Prostate gland (tissue), 2 donors: Measurements from ENCODE around the gene RPTOR.

Source experiments
- CTCF ChIP-seq, 4 experiments: fragments of 200-600 bp in 2 of 4; fragments of 450-650 bp in 2 of 4; sonication (generic) in 2 of 4; IDR thresholded peaks; 1 replicate in 3 of 4; 2 replicates in 1 of 4; pipeline ENCODE4 v1.5.1; 2016 to 2019; ENCODE audit warnings: antibody characterized with exemption in 4 of 4, mild to moderate bottlenecking in 2 of 4, moderate library complexity in 2 of 4
- POLR2A ChIP-seq: fragments of 450-650 bp; IDR thresholded peaks from one replicate; pipeline ENCODE4 v1.6.1; 2016; ENCODE audit warnings: antibody characterized with exemption, mild to moderate bottlenecking

GRCh38 chr17:80558046-80558445 is 13.4 kb downstream of the RPTOR start:
- TF ChIP-seq CTCF (IDR thresholded peaks at IDR 0.05), result no peak
- TF ChIP-seq POLR2A, result no peak
